H9 (cell line): Measurements from ENCODE around the gene PLK3. TPM values are rescaled to one million over a fixed set of nuclear protein-coding genes. Genes with fewer than 3 reads are reported as not detected.

Experiments used
- DNase-seq: peaks from one replicate; pipeline ENCODE4 v3.0.0-alpha.2; 2017
- H2AFZ ChIP-seq: one replicate; pipeline ENCODE4 v1.6.1; 2013; ENCODE audit warnings: mild to moderate bottlenecking, low read length, control low read depth, moderate library complexity
- H2AK5ac ChIP-seq: 2 replicates; pipeline ENCODE4 v1.6.1; 2013; ENCODE audit warnings: low read length, control low read depth, mixed read lengths; ENCODE audit not compliant: insufficient read length
- H2BK120ac ChIP-seq: one replicate; pipeline ENCODE4 v1.6.1; 2013; ENCODE audit warnings: low read depth, mild to moderate bottlenecking, low read length, control low read depth, inconsistent platforms; ENCODE audit not compliant: poor library complexity, severe bottlenecking
- H2BK12ac ChIP-seq: 2 replicates; pipeline ENCODE4 v1.6.1; 2013; ENCODE audit warnings: low read length, control low read depth, mixed read lengths, low read depth; ENCODE audit not compliant: insufficient read length
- H2BK15ac ChIP-seq: 2 replicates; pipeline ENCODE4 v1.6.1; 2013; ENCODE audit warnings: low read depth, low read length, control low read depth
- H2BK20ac ChIP-seq: one replicate; pipeline ENCODE4 v1.6.1; 2013; ENCODE audit warnings: low read depth, mild to moderate bottlenecking, low read length, control low read depth, inconsistent platforms; ENCODE audit not compliant: poor library complexity, severe bottlenecking
- H2BK5ac ChIP-seq: 2 replicates; pipeline ENCODE4 v1.6.1; 2013; ENCODE audit warnings: low read length, control low read depth, mixed read lengths; ENCODE audit not compliant: insufficient read length
- H3K14ac ChIP-seq: 2 replicates; pipeline ENCODE4 v1.6.1; 2013; ENCODE audit warnings: low read length, control low read depth; ENCODE audit not compliant: insufficient read depth
- H3K18ac ChIP-seq: 2 replicates; pipeline ENCODE4 v1.6.1; 2013; ENCODE audit warnings: low read depth, mild to moderate bottlenecking, mixed read lengths, low read length, control low read depth; ENCODE audit not compliant: insufficient read length
- H3K23ac ChIP-seq: 2 replicates; pipeline ENCODE4 v1.6.1; 2013; ENCODE audit warnings: low read length, control low read depth, mixed read lengths, low read depth; ENCODE audit not compliant: insufficient read length
- H3K23me2 ChIP-seq: 2 replicates; pipeline ENCODE4 v1.6.1; 2013; ENCODE audit warnings: low read depth, mild to moderate bottlenecking, mixed read lengths, low read length, control low read depth; ENCODE audit not compliant: insufficient read length, poor library complexity, severe bottlenecking
- H3K27ac ChIP-seq: 2 replicates; pipeline ENCODE4 v1.5.1; 2013; ENCODE audit warnings: low read length, control low read depth, mixed read lengths, low read depth; ENCODE audit not compliant: insufficient read length
- H3K27me3 ChIP-seq: 2 replicates; pipeline ENCODE4 v1.6.1; 2013; ENCODE audit warnings: low read length, control low read depth, inconsistent platforms; ENCODE audit not compliant: insufficient read depth
- H3K4ac ChIP-seq: 2 replicates; pipeline ENCODE4 v1.6.1; 2013; ENCODE audit warnings: low read depth, mild to moderate bottlenecking, control low read depth, inconsistent platforms, low read length, moderate library complexity
- H3K4me1 ChIP-seq: 2 replicates; pipeline ENCODE4 v1.6.1; 2013; ENCODE audit warnings: low read length, control low read depth, inconsistent platforms; ENCODE audit not compliant: insufficient read depth
- H3K4me2 ChIP-seq: 2 replicates; pipeline ENCODE4 v1.6.1; 2013; ENCODE audit warnings: low read length, control low read depth, mixed read lengths; ENCODE audit not compliant: insufficient read length, insufficient read depth
- H3K56ac ChIP-seq: 2 replicates; pipeline ENCODE4 v1.6.1; 2013; ENCODE audit warnings: low read depth, mild to moderate bottlenecking, mixed read lengths, low read length, control low read depth; ENCODE audit not compliant: insufficient read length
- H3K79me1 ChIP-seq: 2 replicates; pipeline ENCODE4 v1.6.1; 2013; ENCODE audit warnings: low read depth, mild to moderate bottlenecking, moderate library complexity, low read length, control low read depth, inconsistent platforms; ENCODE audit not compliant: insufficient read depth, poor library complexity, severe bottlenecking
- H3K79me2 ChIP-seq: 2 replicates; pipeline ENCODE4 v1.6.1; 2013; ENCODE audit warnings: low read length, control low read depth, inconsistent platforms; ENCODE audit not compliant: insufficient read depth
- H3K9ac ChIP-seq: 2 replicates; pipeline ENCODE4 v1.6.1; 2013; ENCODE audit warnings: low read length, control low read depth, mixed read lengths; ENCODE audit not compliant: insufficient read length; ENCODE audit errors: extremely low read depth
- H3K9me3 ChIP-seq: one replicate; pipeline ENCODE4 v1.6.1; 2013; ENCODE audit warnings: low read depth, low read length, inconsistent platforms; ENCODE audit not compliant: control insufficient read depth
- H3T11ph ChIP-seq: one replicate; pipeline ENCODE4 v1.6.1; 2013; ENCODE audit warnings: mild to moderate bottlenecking, low read length, control low read depth, inconsistent platforms
- H4K20me1 ChIP-seq: one replicate; pipeline ENCODE4 v1.6.1; 2013; ENCODE audit not compliant: control insufficient read depth, insufficient read length, insufficient read depth
- H4K5ac ChIP-seq: 2 replicates; pipeline ENCODE4 v1.6.1; 2013; ENCODE audit warnings: low read depth, mild to moderate bottlenecking, mixed read lengths, low read length, control low read depth; ENCODE audit not compliant: insufficient read length
- H4K8ac ChIP-seq: replicated peaks from 2 replicates; pipeline ENCODE4 v1.6.1; 2013; ENCODE audit warnings: low read length, control low read depth, mixed read lengths, low read depth; ENCODE audit not compliant: insufficient read length
- H4K91ac ChIP-seq: 2 replicates; pipeline ENCODE4 v1.6.1; 2013; ENCODE audit warnings: low read depth, mild to moderate bottlenecking, moderate library complexity, mixed read lengths, low read length, control low read depth; ENCODE audit not compliant: insufficient read length
- H3K27ac Mint-ChIP-seq, 3 experiments: 2 replicates in 2 of 3; 3 replicates in 1 of 3; pipeline ENCODE4 v1.8.0; 2020 to 2021; ENCODE audit warnings: mixed read lengths in 3 of 3, mild to moderate bottlenecking in 1 of 3, moderate library complexity in 1 of 3
- H3K27me3 Mint-ChIP-seq: 2 replicates; pipeline ENCODE4 v1.8.0; 2021; ENCODE audit warnings: low read depth, mild to moderate bottlenecking, moderate library complexity, mixed read lengths
- H3K36me3 Mint-ChIP-seq, 3 experiments: 2 replicates in 2 of 3; 3 replicates in 1 of 3; pipeline ENCODE4 v1.8.0; 2020 to 2021; ENCODE audit warnings: low read depth in 3 of 3, mixed read lengths in 3 of 3; ENCODE audit not compliant: insufficient read depth in 1 of 3
- H3K4me1 Mint-ChIP-seq, 2 experiments: 2 replicates each; pipeline ENCODE4 v1.8.0; 2020; ENCODE audit warnings: mixed read lengths in 2 of 2
- H3K4me3 Mint-ChIP-seq, 2 experiments: 2 replicates in 1 of 2; 3 replicates in 1 of 2; pipeline ENCODE4 v1.8.0; 2020 to 2021; ENCODE audit warnings: mild to moderate bottlenecking in 2 of 2, mixed read lengths in 2 of 2, moderate library complexity in 1 of 2
- H3K9me3 Mint-ChIP-seq, 2 experiments: 2 replicates in 1 of 2; 3 replicates in 1 of 2; pipeline ENCODE4 v1.8.0; 2020; ENCODE audit warnings: mild to moderate bottlenecking in 2 of 2, mixed read lengths in 2 of 2, moderate library complexity in 1 of 2
- CTCF ChIP-seq: fragments of 200-600 bp; sonication (generic); conservative IDR thresholded peaks from 3 replicates; pipeline ENCODE4 v1.8.0; 2021; ENCODE audit warnings: antibody characterized with exemption, mild to moderate bottlenecking
- WGBS: extraction: QIAGEN DNeasy Blood & Tissue Kit; methylation state at CpG from one replicate; pipeline ENCODE4 v1.1.7; 2013; ENCODE audit warnings: missing lambda C conversion rate, low lambda C conversion rate, mixed read lengths; ENCODE audit not compliant: insufficient read length; ENCODE audit errors: extremely low coverage; 5-methylcytosine and 5-hydroxymethylcytosine counted together
- total RNA-seq: library from RNA; stranded (reverse); gene quantifications from 2 replicates; pipeline ENCODE4 v1.2.1, GENCODE V29; 2021

Gene PLK3
- total RNA-seq, 1 experiment from 2014 or later, result 14.7 TPM

GRCh38 chr1:44851308-44851707 lies 51.1 kb downstream of the PLK3 start:
- H3K18ac ChIP-seq, result no peak overlapping the region
- no CpG with 5 or more reads among the region's 1 CpG for WGBS
- H3K14ac ChIP-seq, result no peak overlapping the region
- H3K79me2 ChIP-seq, result no peaks in the 10 kb centered on the region
- no peak overlapping the region for H3K27ac Mint-ChIP-seq
- H3K27me3 ChIP-seq, result no peaks in the 10 kb centered on the region
- no peak overlapping the region for H2BK15ac ChIP-seq
- peaks cover 7 to 14% of the 10 kb centered on the region in 2 experiments; a peak in 3 of 4 replicates for H3K4me1 Mint-ChIP-seq
- no peak overlapping the region for H2BK120ac ChIP-seq
- TF ChIP-seq CTCF, result no peak
- H3K56ac ChIP-seq, result no peak overlapping the region
- no peak overlapping the region for H2AK5ac ChIP-seq
- H3T11ph ChIP-seq, result no peak overlapping the region
- H2BK20ac ChIP-seq, result no peak overlapping the region
- no peak overlapping the region for H3K23ac ChIP-seq
- H3K79me1 ChIP-seq, result no peaks in the 10 kb centered on the region
- no peak overlapping the region for H3K4ac ChIP-seq
- H2AFZ ChIP-seq, result no peak overlapping the region
- no peak overlapping the region for H3K4me3 Mint-ChIP-seq
- H3K4me1 ChIP-seq, result no peaks in the 10 kb centered on the region
- H4K8ac ChIP-seq, result no peak overlapping the region
- H2BK12ac ChIP-seq, result no peak overlapping the region
- H4K5ac ChIP-seq, result no peak overlapping the region
- DNase-seq, result no peak
- H3K27ac ChIP-seq, result no peak overlapping the region
- H4K91ac ChIP-seq, result no peak overlapping the region
- H3K9me3 ChIP-seq, result no peaks in the 10 kb centered on the region
- H3K23me2 ChIP-seq, result no peaks in the 10 kb centered on the region
- H3K4me2 ChIP-seq, result no peak overlapping the region
- peaks cover 0 to 6% (median 0%) of the 10 kb centered on the region in 3 experiments; a peak in 3 of 7 replicates for H3K36me3 Mint-ChIP-seq
- no peaks in the 10 kb centered on the region for H3K9me3 Mint-ChIP-seq
- no peak overlapping the region for H3K9ac ChIP-seq
- H3K27me3 Mint-ChIP-seq, result no peaks in the 10 kb centered on the region
- H2BK5ac ChIP-seq, result no peak overlapping the region
- H4K20me1 ChIP-seq, result no peaks in the 10 kb centered on the region
